KMS-11 (cell line): ENCODE data around the gene CSMD2.

Source experiments
- H2AFZ ChIP-seq: fragments of 200-600 bp; sonication (generic); 2 replicates; pipeline ENCODE4 v1.6.1; 2016; ENCODE audit warnings: antibody characterized with exemption, mixed run types, low read depth
- H3K27ac ChIP-seq: fragments of 200-600 bp; sonication (generic); 2 replicates; pipeline ENCODE4 v1.6.1; 2016; ENCODE audit warnings: mild to moderate bottlenecking, mixed run types
- H3K27me3 ChIP-seq: fragments of 200-600 bp; sonication (generic); 2 replicates; pipeline ENCODE4 v1.6.1; 2017; ENCODE audit warnings: mild to moderate bottlenecking, low read depth, mixed run types, moderate library complexity; ENCODE audit not compliant: insufficient read depth
- H3K36me3 ChIP-seq: fragments of 200-600 bp; sonication (generic); 2 replicates; pipeline ENCODE4 v1.6.1; 2017; ENCODE audit warnings: mild to moderate bottlenecking, mixed run types; ENCODE audit not compliant: insufficient read depth
- H3K4me1 ChIP-seq: fragments of 200-600 bp; sonication (generic); 2 replicates; pipeline ENCODE4 v1.6.1; 2016; ENCODE audit warnings: mild to moderate bottlenecking, low read depth, mixed run types; ENCODE audit not compliant: poor library complexity, severe bottlenecking
- H3K4me2 ChIP-seq: fragments of 200-600 bp; sonication (generic); 2 replicates; pipeline ENCODE4 v1.7.0; 2016; ENCODE audit warnings: mild to moderate bottlenecking, mixed run types
- H3K4me3 ChIP-seq: fragments of 200-600 bp; sonication (generic); IDR thresholded peaks from 2 replicates; pipeline ENCODE4 v1.6.1; 2017; ENCODE audit warnings: low read depth, low read length, mixed read lengths; ENCODE audit not compliant: insufficient read depth
- H3K79me2 ChIP-seq: fragments of 200-600 bp; sonication (generic); 2 replicates; pipeline ENCODE4 v1.6.1; 2016; ENCODE audit warnings: low read depth, mixed run types; ENCODE audit not compliant: insufficient read depth
- H3K9ac ChIP-seq: fragments of 200-600 bp; sonication (generic); 2 replicates; pipeline ENCODE4 v1.6.1; 2016; ENCODE audit warnings: mild to moderate bottlenecking, mixed run types
- H4K20me1 ChIP-seq: fragments of 200-600 bp; sonication (generic); 2 replicates; pipeline ENCODE4 v1.6.1; 2016; ENCODE audit warnings: mild to moderate bottlenecking, mixed run types; ENCODE audit not compliant: insufficient read depth
- CTCF ChIP-seq: fragments of 200-600 bp; sonication (generic); conservative IDR thresholded peaks from 2 replicates; pipeline ENCODE4 v1.6.1; 2017; ENCODE audit warnings: low read depth, mild to moderate bottlenecking, antibody characterized with exemption, low read length, moderate library complexity, mixed read lengths

The CSMD2 gene

GRCh38 chr1:34007760-34008159 lies 157.3 kb downstream of the CSMD2 start:
- Histone ChIP-seq H2AFZ (no peak overlapping the region), H4K20me1 (no peaks in the 10 kb centered on the region), H3K4me2 (no peak overlapping the region), H3K4me1 (no peaks in the 10 kb centered on the region), H3K9ac (no peak overlapping the region), H3K79me2 (no peaks in the 10 kb centered on the region), H3K4me3 (no peak overlapping the region), H3K27me3 (0 out of 2 replicates have a peak, but pooled peaks cover 4% of the 10 kb centered on the region), H3K27ac (no peak overlapping the region), H3K36me3 (no peaks in the 10 kb centered on the region)
- TF ChIP-seq CTCF, result no peak

- H3K4me2 ChIP-seq, result no peak overlapping the region
- H3K4me3 ChIP-seq, result no peak overlapping the region
- H3K27me3 ChIP-seq, result 0 out of 2 replicates have a peak, but pooled peaks cover 3% of the 10 kb centered on the region
- H3K27ac ChIP-seq, result no peak overlapping the region
- no peaks in the 10 kb centered on the region for H3K36me3 ChIP-seq
- no peaks in the 10 kb centered on the region for H3K4me1 ChIP-seq
- no peaks in the 10 kb centered on the region for H3K79me2 ChIP-seq
- no peaks in the 10 kb centered on the region for H4K20me1 ChIP-seq
- H3K9ac ChIP-seq, result no peak overlapping the region
- H2AFZ ChIP-seq, result no peak overlapping the region
- no peak for TF ChIP-seq CTCF
Measured at GRCh38 chr1:34005309-34005708, 159.7 kb downstream of the CSMD2 start.

GRCh38 chr1:34002810-34003209 lies 162.2 kb downstream of the CSMD2 start:
- Histone ChIP-seq H3K79me2 (no peaks in the 10 kb centered on the region), H3K36me3 (no peaks in the 10 kb centered on the region), H3K4me1 (no peaks in the 10 kb centered on the region), H3K4me2 (no peak overlapping the region), H3K9ac (no peak overlapping the region), H3K4me3 (no peak overlapping the region), H4K20me1 (no peaks in the 10 kb centered on the region), H2AFZ (no peak overlapping the region), H3K27ac (no peak overlapping the region), H3K27me3 (no peaks in the 10 kb centered on the region)
- TF ChIP-seq CTCF, result no peak

GRCh38 chr1:33997127-33998036 lies 167.6 kb downstream of the CSMD2 start:
- Histone ChIP-seq H2AFZ (no peak overlapping the region), H4K20me1 (no peaks in the 10 kb centered on the region), H3K79me2 (no peaks in the 10 kb centered on the region), H3K4me2 (no peak overlapping the region), H3K27ac (no peak overlapping the region), H3K4me1 (no peaks in the 10 kb centered on the region), H3K9ac (no peak overlapping the region), H3K36me3 (no peaks in the 10 kb centered on the region), H3K4me3 (no peak overlapping the region), H3K27me3 (no peaks in the 10 kb centered on the region)
- TF ChIP-seq CTCF, result no peak
